A549 (cell line): ENCODE results near the gene RHNO1. TPM values are rescaled to one million over a fixed set of nuclear protein-coding genes. Genes with fewer than 3 reads are reported as not detected.

Experiments
- ATAC-seq, 2 experiments: fragments of 200-7000 bp in 1 of 2; fragments of >200 bp in 1 of 2; cut with Nextera tagmentation in 1 of 2; cut with Tn5 transposase in 1 of 2; 3 replicates each; pipeline versions ENCODE4 v1.8.0 to v1.9.1; 2018 to 2020; ENCODE audit warnings: mild to moderate bottlenecking in 1 of 2, moderate library complexity in 1 of 2
- CTCF ChIA-PET: fragments of 300-600 bp; sonication (Branson Sonifier 250); formaldehyde crosslinking; extraction: SDS; loops from one replicate; lab custom pipeline; 2021; ENCODE audit warnings: antibody characterized with exemption, inconsistent platforms; lab: Yijun Ruan, JAX
- POLR2A ChIA-PET: fragments of 350-600 bp; formaldehyde crosslinking; extraction: SDS; loops from one replicate; lab custom pipeline; 2021; ENCODE audit warnings: antibody characterized with exemption, inconsistent platforms; lab: Yijun Ruan, JAX
- DNase-seq, 2 experiments: peaks; one replicate each; pipeline versions ENCODE4 v3.0.0 to v3.0.0-alpha.2; 2011 to 2016; ENCODE audit warnings: low read depth in 1 of 2, low spot score in 1 of 2
- FAIRE-seq: peaks from 2 replicates; lab custom pipeline; 2011; peaks lifted over from hg19 to GRCh38; lab: Jason Lieb, UNC
- H3K27ac ChIP-seq, 2 experiments: fragments of >200 bp; sonication (Bioruptor Twin); formaldehyde crosslinking; 3 replicates each; pipeline ENCODE4 v1.5.1; 2016 to 2017
- H3K4me1 ChIP-seq: fragments of >200 bp; sonication (Bioruptor Twin); formaldehyde crosslinking; 3 replicates; pipeline ENCODE4 v1.6.1; 2016
- H3K4me2 ChIP-seq: fragments of >200 bp; sonication (Bioruptor Twin); formaldehyde crosslinking; 3 replicates; pipeline ENCODE4 v1.6.1; 2016
- H3K4me3 ChIP-seq: fragments of >200 bp; sonication (Bioruptor Twin); formaldehyde crosslinking; 3 replicates; pipeline ENCODE4 v1.5.1; 2016
- H3K9me3 ChIP-seq: fragments of >200 bp; sonication (Bioruptor Twin); formaldehyde crosslinking; 3 replicates; pipeline ENCODE4 v1.6.1; 2016
- BHLHE40 ChIP-seq: IDR thresholded peaks from 2 replicates; pipeline ENCODE4 v1.6.1; 2012; ENCODE audit warnings: low read depth, low read length, inconsistent platforms
- CBX8 ChIP-seq: fragments of 200-600 bp; sonication (generic); IDR thresholded peaks from 2 replicates; pipeline ENCODE4 v1.6.1; 2016
- EHMT2 ChIP-seq: fragments of 200-600 bp; sonication (generic); IDR thresholded peaks from 2 replicates; pipeline ENCODE4 v1.6.1; 2016; ENCODE audit warnings: antibody characterized with exemption, low read depth, mild to moderate bottlenecking, moderate library complexity
- ESRRA ChIP-seq: fragments of 150-350 bp; IDR thresholded peaks from 2 replicates; pipeline ENCODE4 v1.6.1; 2014; ENCODE audit warnings: mild to moderate bottlenecking, low read length, borderline replicate concordance
- FOSL2 ChIP-seq, 2 experiments: fragments of 450-650 bp in 1 of 2; fragments of >200 bp in 1 of 2; sonication (Bioruptor Twin) in 1 of 2; formaldehyde crosslinking; IDR thresholded peaks; 2 replicates each; pipeline versions ENCODE4 v1.5.0 to v1.6.1; 2016 to 2020; ENCODE audit warnings: mild to moderate bottlenecking in 1 of 2, moderate library complexity in 1 of 2
- FOXS1 ChIP-seq: fragments of 250-450 bp; sonication (Bioruptor Pico); IDR thresholded peaks from 2 replicates; pipeline ENCODE4 v1.5.0; 2020; ENCODE audit warnings: mild to moderate bottlenecking, moderate library complexity
- GATA3 ChIP-seq: IDR thresholded peaks from 2 replicates; pipeline ENCODE4 v1.6.1; 2012; ENCODE audit warnings: borderline replicate concordance
- HDAC2 ChIP-seq: fragments of 200-600 bp; sonication (generic); IDR thresholded peaks from 2 replicates; pipeline ENCODE4 v1.6.1; 2016
- HEYL ChIP-seq: fragments of 250-450 bp; sonication (Bioruptor Pico); IDR thresholded peaks from 2 replicates; pipeline ENCODE4 v1.8.0; 2021; ENCODE audit warnings: mild to moderate bottlenecking, moderate library complexity
- HOXA7 ChIP-seq: fragments of 250-450 bp; sonication (Bioruptor Pico); IDR thresholded peaks from 2 replicates; pipeline ENCODE4 v1.5.0; 2020; ENCODE audit warnings: mild to moderate bottlenecking, moderate library complexity
- HOXB13 ChIP-seq: fragments of 250-450 bp; sonication (Bioruptor Pico); IDR thresholded peaks from 2 replicates; pipeline ENCODE4 v1.5.0; 2020; ENCODE audit warnings: low read depth, mild to moderate bottlenecking, moderate library complexity
- JUN ChIP-seq, 2 experiments: fragments of >200 bp; sonication (Bioruptor Twin); formaldehyde crosslinking; IDR thresholded peaks; 2 replicates in 1 of 2; 3 replicates in 1 of 2; pipeline ENCODE4 v1.6.1; 2016 to 2017
- KDM5A ChIP-seq: fragments of 200-600 bp; sonication (generic); IDR thresholded peaks from 2 replicates; pipeline ENCODE4 v1.6.1; 2016; ENCODE audit warnings: antibody characterized with exemption, mild to moderate bottlenecking
- NPAS2 ChIP-seq: fragments of 250-450 bp; sonication (Bioruptor Pico); IDR thresholded peaks from 2 replicates; pipeline ENCODE4 v1.8.0; 2022; ENCODE audit warnings: mild to moderate bottlenecking, moderate library complexity, borderline replicate concordance
- NR3C1 ChIP-seq: fragments of >200 bp; sonication (Bioruptor Twin); formaldehyde crosslinking; IDR thresholded peaks from 3 replicates; pipeline ENCODE4 v1.6.1; 2017
- POLR2AphosphoS2 ChIP-seq: conservative IDR thresholded peaks from 2 replicates; pipeline ENCODE4 v1.6.1; 2012; ENCODE audit warnings: low read length, improper control_type of control experiment, inconsistent platforms
- REST ChIP-seq: fragments of 200-600 bp; sonication (generic); IDR thresholded peaks from 2 replicates; pipeline ENCODE4 v1.6.1; 2016; ENCODE audit warnings: antibody characterized with exemption, mild to moderate bottlenecking, moderate library complexity
- RNF2 ChIP-seq: fragments of 200-600 bp; sonication (generic); IDR thresholded peaks from 2 replicates; pipeline ENCODE4 v1.6.1; 2016; ENCODE audit warnings: low read depth, mild to moderate bottlenecking, antibody characterized with exemption, moderate library complexity, borderline replicate concordance
- ZFP36 ChIP-seq: fragments of 450-650 bp; IDR thresholded peaks from 2 replicates; pipeline ENCODE4 v1.6.1; 2014; ENCODE audit warnings: borderline replicate concordance; ENCODE audit not compliant: partially characterized antibody
- WGBS: methylation state at CpG from one replicate; pipeline ENCODE4 v1.1.6; 2017; ENCODE audit errors: missing lambda C conversion rate; 5-methylcytosine and 5-hydroxymethylcytosine counted together
- polyA plus RNA-seq, 4 experiments: library from polyadenylated mRNA; depleted of rRNA in 3 of 4; stranded (reverse); fragments of >200 nt; fragmentation: RNase III in 1 of 4; extraction: RNeasy Plus Mini Kit Qiagen cat#74134 plus additional on column Dnase treatment in 1 of 4; gene quantifications; 2 replicates in 3 of 4; 3 replicates in 1 of 4; pipeline ENCODE4 v1.2.3, GENCODE V29; 2011 to 2017
- TF ChIP-seq, protein P1 (sequence below): fragments of 150-350 bp; IDR thresholded peaks from 2 replicates; pipeline ENCODE4 v1.6.1; 2014; ENCODE audit warnings: low read depth, mild to moderate bottlenecking, low read length

RHNO1 gene
- polyA plus RNA-seq, 2 of the 4 experiments (the other 2 are of a cell fraction), result 35.7 to 85.9 TPM

GRCh38 chr12:2900642-2901041, 23.6 kb downstream of the RHNO1 start:
- no peak for ATAC-seq
- no peaks in the 10 kb centered on the region; the same call in 2 of the 3 replicates for H3K4me1 ChIP-seq
- no peak overlapping the region for H3K27ac ChIP-seq
- TF ChIP-seq NPAS2 (CRISPR knock-in tag), result no peak
- no peak for TF ChIP-seq JUN (IDR thresholded peaks at IDR 0.05)
- TF ChIP-seq POLR2AphosphoS2, result no peak
- TF ChIP-seq HOXB13 (CRISPR knock-in tag), result no peak
- no peak for TF ChIP-seq NR3C1
- TF ChIP-seq KDM5A, result no peak
- TF ChIP-seq ZFP36, result no peak
- TF ChIP-seq HDAC2, result no peak
- no peak for TF ChIP-seq HOXA7 (CRISPR knock-in tag)
- no peak for DNase-seq
- no peak overlapping the region for H3K4me2 ChIP-seq
- 90% methylated on average over 8 of the region's 8 CpGs for WGBS
- no peak overlapping the region for H3K4me3 ChIP-seq
- POLR2A ChIA-PET, result no interaction called here
- H3K9me3 ChIP-seq, result no peaks in the 10 kb centered on the region
- CTCF ChIA-PET, result interaction anchor here (0.6 to 1.4 kb wide), 9 partner anchors 11 to 1526 kb away, joined by 3 to 4 read pairs (median 3); no protein-coding TSS in a partner anchor
- FAIRE-seq, result no peak

GRCh38 chr12:2902272-2902880, 25.4 kb downstream of the RHNO1 start:
- ChIA-PET CTCF (no interaction called here), POLR2A (no interaction called here)
- no peak for ATAC-seq
- no peak for DNase-seq
- H3K4me3 ChIP-seq, result no peak overlapping the region
- H3K27ac ChIP-seq, result no peak overlapping the region
- WGBS, result 75% methylated on average over 4 of the region's 4 CpGs
- no peaks in the 10 kb centered on the region for H3K4me1 ChIP-seq
- no peaks in the 10 kb centered on the region for H3K9me3 ChIP-seq
- no peak for TF ChIP-seq RNF2
- no peak for TF ChIP-seq FOXS1 (CRISPR knock-in tag)
- TF ChIP-seq HOXA7 (CRISPR knock-in tag), result no peak
- no peak for TF ChIP-seq GATA3
- TF ChIP-seq HOXB13 (CRISPR knock-in tag), result no peak
- TF ChIP-seq, protein P1, sequence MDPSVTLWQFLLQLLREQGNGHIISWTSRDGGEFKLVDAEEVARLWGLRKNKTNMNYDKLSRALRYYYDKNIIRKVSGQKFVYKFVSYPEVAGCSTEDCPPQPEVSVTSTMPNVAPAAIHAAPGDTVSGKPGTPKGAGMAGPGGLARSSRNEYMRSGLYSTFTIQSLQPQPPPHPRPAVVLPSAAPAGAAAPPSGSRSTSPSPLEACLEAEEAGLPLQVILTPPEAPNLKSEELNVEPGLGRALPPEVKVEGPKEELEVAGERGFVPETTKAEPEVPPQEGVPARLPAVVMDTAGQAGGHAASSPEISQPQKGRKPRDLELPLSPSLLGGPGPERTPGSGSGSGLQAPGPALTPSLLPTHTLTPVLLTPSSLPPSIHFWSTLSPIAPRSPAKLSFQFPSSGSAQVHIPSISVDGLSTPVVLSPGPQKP, result no peak
- TF ChIP-seq POLR2AphosphoS2, result no peak
- TF ChIP-seq HEYL (CRISPR knock-in tag), result no peak
- H3K4me2 ChIP-seq, result no peak overlapping the region
- FAIRE-seq, result no peak

GRCh38 chr12:2904260-2904659, 27.2 kb downstream of the RHNO1 start:
- FAIRE-seq, result no peak
- Histone ChIP-seq H3K9me3 (no peaks in the 10 kb centered on the region), H3K4me2 (no peak overlapping the region), H3K4me3 (no peak overlapping the region), H3K27ac (no peak overlapping the region), H3K4me1 (no peaks in the 10 kb centered on the region)
- TF ChIP-seq ESRRA, result no peak
- TF ChIP-seq BHLHE40, result no peak
- ChIA-PET CTCF (no interaction called here), POLR2A (no interaction called here)
- ATAC-seq, result no peak
- WGBS, result 93% methylated on average over 2 of the region's 2 CpGs
- no peak for DNase-seq

- FAIRE-seq, result no peak
- WGBS, result 92% methylated on average over 3 of the region's 3 CpGs
These were observed 35.2 kb downstream of the RHNO1 start for GRCh38 chr12:2912216-2912575.

More at GRCh38 chr12:2912216-2912575, 35.2 kb downstream of the RHNO1 start:
- TF ChIP-seq CBX8 (no peak), HOXB13 (CRISPR knock-in tag) (no peak), HOXA7 (CRISPR knock-in tag) (no peak), FOXS1 (CRISPR knock-in tag) (no peak), EHMT2 (no peak), FOSL2 (IDR thresholded peaks at IDR 0.05) (no peak), FOSL2 (CRISPR knock-in tag; IDR thresholded peaks at IDR 0.05) (no peak), REST (no peak)
- TF ChIP-seq, all 56 proteins: peak for 0
- no peak overlapping the region for H3K27ac ChIP-seq
- no peaks in the 10 kb centered on the region for H3K4me1 ChIP-seq
- ChIA-PET POLR2A (no interaction called here), CTCF (interaction anchor here (1.2 to 1.5 kb wide), 3 partner anchors 12 to 92 kb away, joined by 3 to 6 read pairs (median 3); no protein-coding TSS in a partner anchor)
- H3K4me3 ChIP-seq, result no peak overlapping the region
- DNase-seq, result no peak
- no peaks in the 10 kb centered on the region for H3K9me3 ChIP-seq
- H3K4me2 ChIP-seq, result no peak overlapping the region
- ATAC-seq, result peak in 1 of 2 experiments; percentile 30; a peak in 1 of 6 replicates
